K562 (cell line): Measurements from ENCODE around the gene PAQR7. TPM values are rescaled to one million over a fixed set of nuclear protein-coding genes. Genes with fewer than 3 reads are reported as not detected.
A peak's percentile ranks its signal among the peaks of the same experiment; 100 is the strongest.

Experiments used
- ATAC-seq: fragments of 200-7000 bp; cut with Tn5 transposase; 3 replicates; pipeline ENCODE4 v1.9.1; 2020; ENCODE audit warnings: moderate library complexity
- BruUV-seq: library from RNA; stranded (reverse); fragments of 400-500 nt; replicated peaks from 2 replicates; lab custom pipeline; 2021; lab: Mats Ljungman, UMichigan
- CTCF ChIA-PET: fragments of 300-600 bp; formaldehyde crosslinking; extraction: SDS; loops from one replicate; lab custom pipeline; 2021; ENCODE audit warnings: low intra/inter-chr PET ratio; lab: Yijun Ruan, JAX
- POLR2A ChIA-PET: fragments of 300-600, 350-650 bp; sonication (Branson Sonifier 250); formaldehyde crosslinking; extraction: SDS; loops from one replicate; lab custom pipeline; 2021; ENCODE audit warnings: antibody characterized with exemption, inconsistent platforms; lab: Yijun Ruan, JAX
- DNase-seq, 4 experiments: peaks; one replicate each; pipeline versions ENCODE4 v3.0.0 to v3.0.0-alpha.2; 2011 to 2018; ENCODE audit warnings: low spot score in 3 of 4, mixed read lengths in 3 of 4; ENCODE audit errors: extremely low read depth in 1 of 4
- FAIRE-seq: peaks from 2 replicates; lab custom pipeline; 2011; peaks lifted over from hg19 to GRCh38; lab: Jason Lieb, UNC
- H2AFZ ChIP-seq: 2 replicates; pipeline ENCODE4 v1.6.0; 2011; ENCODE audit warnings: low read depth, low read length, control low read depth, inconsistent platforms
- H3K27ac ChIP-seq: fragments of 200-600 bp; 3 replicates; pipeline ENCODE4 v1.8.0; 2011; ENCODE audit warnings: low read depth, mild to moderate bottlenecking, control low read depth, inconsistent platforms, low read length, moderate library complexity, mixed read lengths; ENCODE audit errors: extremely low read depth
- H3K27me3 ChIP-seq, 2 experiments: fragments of 300-600 bp in 1 of 2; 2 replicates in 1 of 2; 3 replicates in 1 of 2; pipeline versions ENCODE4 v1.6.0 to v1.8.0; 2011; ENCODE audit warnings: inconsistent platforms in 2 of 2, low read length in 2 of 2, mild to moderate bottlenecking in 1 of 2, mixed read lengths in 1 of 2, moderate library complexity in 1 of 2; ENCODE audit not compliant: control insufficient read depth in 2 of 2, insufficient read depth in 2 of 2
- H3K36me3 ChIP-seq: fragments of 300-600 bp; 3 replicates; pipeline ENCODE4 v1.8.0; 2011; ENCODE audit warnings: mild to moderate bottlenecking, low read length, inconsistent platforms; ENCODE audit not compliant: control insufficient read depth, insufficient read depth
- H3K4me1 ChIP-seq, 2 experiments: fragments of 200-600 bp in 1 of 2; replicated peaks in 1 of 2; 2 replicates in 1 of 2; 3 replicates in 1 of 2; pipeline versions ENCODE4 v1.5.1 to v1.8.0; 2011; ENCODE audit warnings: inconsistent platforms in 2 of 2, low read length in 2 of 2, mild to moderate bottlenecking in 1 of 2, mixed read lengths in 1 of 2, moderate library complexity in 1 of 2; ENCODE audit not compliant: control insufficient read depth in 2 of 2, insufficient read depth in 2 of 2
- H3K4me2 ChIP-seq: 2 replicates; pipeline ENCODE4 v1.6.1; 2011; ENCODE audit warnings: low read length, control low read depth, inconsistent platforms, mixed read lengths; ENCODE audit not compliant: insufficient read depth
- H3K4me3 ChIP-seq: fragments of 200-600 bp; sonication (generic), shearing (Covaris generic); 2 replicates; pipeline ENCODE4 v1.5.1; 2016; ENCODE audit warnings: control low read depth, inconsistent platforms
- H3K79me2 ChIP-seq: fragments of 200-600 bp; 3 replicates; pipeline ENCODE4 v1.8.0; 2011; ENCODE audit warnings: low read length, inconsistent platforms; ENCODE audit not compliant: control insufficient read depth, insufficient read depth
- H3K9ac ChIP-seq, 2 experiments: 2 replicates each; pipeline versions ENCODE4 v1.6.0 to v1.6.1; 2011; ENCODE audit warnings: low read depth in 2 of 2, low read length in 2 of 2, control low read depth in 1 of 2, inconsistent platforms in 1 of 2, mild to moderate bottlenecking in 1 of 2, mixed read lengths in 1 of 2; ENCODE audit not compliant: insufficient read depth in 1 of 2
- H3K9me1 ChIP-seq: one replicate; pipeline ENCODE4 v1.6.0; 2011; ENCODE audit warnings: inconsistent platforms, mild to moderate bottlenecking, low read length, moderate library complexity; ENCODE audit not compliant: control insufficient read depth, insufficient read depth
- H3K9me3 ChIP-seq: replicated peaks from 2 replicates; pipeline ENCODE4 v1.5.1; 2011; ENCODE audit warnings: low read depth, low read length, inconsistent platforms; ENCODE audit not compliant: control insufficient read depth, insufficient read depth
- H4K20me1 ChIP-seq: replicated peaks from 2 replicates; pipeline ENCODE4 v1.6.1; 2011; ENCODE audit warnings: low read length, inconsistent platforms, mixed read lengths; ENCODE audit not compliant: control insufficient read depth, insufficient read depth
- ADNP ChIP-seq: fragments of 200-800 bp; sonication (Bioruptor generic); IDR thresholded peaks from 2 replicates; pipeline ENCODE4 v1.6.1; 2016; ENCODE audit warnings: missing genetic modification characterization, missing compliant biosample characterization
- BCOR ChIP-seq: fragments of 450-650 bp; IDR thresholded peaks from 2 replicates; pipeline ENCODE4 v1.6.1; 2016
- DDX20 ChIP-seq: fragments of 450-650 bp; IDR thresholded peaks from 2 replicates; pipeline ENCODE4 v1.6.1; 2016; ENCODE audit warnings: missing genetic modification characterization, low read depth, mild to moderate bottlenecking, missing compliant biosample characterization, moderate library complexity
- EGR1 ChIP-seq: fragments of 450-650 bp; conservative IDR thresholded peaks from 2 replicates; pipeline ENCODE4 v1.6.1; 2017; ENCODE audit warnings: mild to moderate bottlenecking
- FOXM1 ChIP-seq, 2 experiments: fragments of 450-650 bp in 1 of 2; sonication (generic) in 1 of 2; formaldehyde crosslinking in 1 of 2; IDR thresholded peaks; 2 replicates each; pipeline versions ENCODE4 v1.6.1 to v1.9.0; 2017 to 2022; ENCODE audit warnings: low read depth in 2 of 2, mild to moderate bottlenecking in 2 of 2, missing genetic modification reagents in 1 of 2, moderate library complexity in 1 of 2
- GATAD2A ChIP-seq: fragments of 450-650 bp; IDR thresholded peaks from 2 replicates; pipeline ENCODE4 v1.6.1; 2017
- HDAC1 ChIP-seq, 2 experiments: fragments of 450-650 bp; IDR thresholded peaks; 2 replicates each; pipeline ENCODE4 v1.6.1; 2016 to 2017; ENCODE audit warnings: inconsistent platforms in 1 of 2, mild to moderate bottlenecking in 1 of 2, moderate library complexity in 1 of 2
- HDAC2 ChIP-seq: fragments of 450-650 bp; IDR thresholded peaks from 2 replicates; pipeline ENCODE4 v1.6.1; 2016; ENCODE audit warnings: mild to moderate bottlenecking
- KDM1A ChIP-seq, 2 experiments: fragments of 450-650 bp; IDR thresholded peaks; 2 replicates each; pipeline ENCODE4 v1.6.1; 2016; ENCODE audit warnings: mild to moderate bottlenecking in 2 of 2
- KDM4B ChIP-seq, 2 experiments: fragments of 450-650 bp in 1 of 2; sonication (generic) in 1 of 2; IDR thresholded peaks; 2 replicates each; pipeline ENCODE4 v1.6.1; 2016 to 2017; ENCODE audit warnings: borderline replicate concordance in 2 of 2, antibody characterized with exemption in 1 of 2, low read depth in 1 of 2, mild to moderate bottlenecking in 1 of 2
- MAFK ChIP-seq: IDR thresholded peaks from 2 replicates; pipeline ENCODE4 v1.6.1; 2011; ENCODE audit warnings: low read length, improper control_type of control experiment
- MEIS2 ChIP-seq: fragments of 450-650 bp; IDR thresholded peaks from 2 replicates; pipeline ENCODE4 v1.6.1; 2014; ENCODE audit warnings: mild to moderate bottlenecking; ENCODE audit not compliant: partially characterized antibody
- MTA1 ChIP-seq: fragments of 450-650 bp; IDR thresholded peaks from 2 replicates; pipeline ENCODE4 v1.6.1; 2017; ENCODE audit warnings: borderline replicate concordance
- NBN ChIP-seq: fragments of 450-650 bp; IDR thresholded peaks from 2 replicates; pipeline ENCODE4 v1.6.1; 2016; ENCODE audit warnings: low read depth, mild to moderate bottlenecking
- NFE2 ChIP-seq: IDR thresholded peaks from 2 replicates; pipeline ENCODE4 v1.6.1; 2014; ENCODE audit warnings: antibody characterized with exemption, low read depth
- NUFIP1 ChIP-seq: fragments of 450-650 bp; IDR thresholded peaks from 2 replicates; pipeline ENCODE4 v1.6.1; 2018; ENCODE audit not compliant: partially characterized antibody
- PML ChIP-seq: IDR thresholded peaks from 2 replicates; pipeline ENCODE4 v1.6.1; 2012; ENCODE audit warnings: low read length, inconsistent platforms
- RBM25 ChIP-seq: fragments of 200-400 bp; formaldehyde crosslinking; IDR thresholded peaks from 2 replicates; pipeline ENCODE4 v1.6.1; 2018; ENCODE audit warnings: low read length, low read depth, moderate library complexity; ENCODE audit not compliant: severe bottlenecking
- RBM34 ChIP-seq: fragments of 200-400 bp; formaldehyde crosslinking; IDR thresholded peaks from 2 replicates; pipeline ENCODE4 v1.6.1; 2018; ENCODE audit warnings: low read length, borderline replicate concordance; ENCODE audit not compliant: insufficient read depth
- SPI1 ChIP-seq: IDR thresholded peaks from 2 replicates; pipeline ENCODE4 v1.6.1; 2011; ENCODE audit warnings: low read depth, low read length, control low read depth, borderline replicate concordance
- STAG1 ChIP-seq: sonication (generic); formaldehyde crosslinking; IDR thresholded peaks from 2 replicates; pipeline ENCODE4 v1.5.0; 2020; ENCODE audit warnings: missing genetic modification reagents, borderline replicate concordance
- XRCC3 ChIP-seq: fragments of 450-650 bp; IDR thresholded peaks from 2 replicates; pipeline ENCODE4 v1.6.1; 2017; ENCODE audit warnings: mild to moderate bottlenecking, moderate library complexity
- ZFP36 ChIP-seq: fragments of 150-350 bp; IDR thresholded peaks from 2 replicates; pipeline ENCODE4 v1.6.1; 2018; ENCODE audit warnings: low read length, low read depth; ENCODE audit not compliant: partially characterized antibody
- ZNF274 ChIP-seq: IDR thresholded peaks from 2 replicates; pipeline ENCODE4 v1.6.1; 2011; ENCODE audit warnings: low read depth, mild to moderate bottlenecking, low read length, moderate library complexity, borderline replicate concordance
- ZNF644 ChIP-seq: fragments of 200-800 bp; sonication (Bioruptor generic); IDR thresholded peaks from 2 replicates; pipeline ENCODE4 v1.6.1; 2016; ENCODE audit warnings: low read depth, missing genetic modification characterization, missing compliant biosample characterization
- ZNF830 ChIP-seq: fragments of 250-450 bp; sonication (Bioruptor Pico); IDR thresholded peaks from 2 replicates; pipeline ENCODE4 v1.5.0; 2021; ENCODE audit warnings: mild to moderate bottlenecking
- WGBS: fragments of 100-300 bp; shearing (Covaris generic); methylation state at CpG from one replicate; pipeline ENCODE4 v1.1.6; 2016; ENCODE audit warnings: low coverage, mixed read lengths; ENCODE audit not compliant: insufficient coverage; ENCODE audit errors: missing lambda C conversion rate; 5-methylcytosine and 5-hydroxymethylcytosine counted together
- in situ Hi-C: fragments of 300-500 bp; cut with MboI; formaldehyde crosslinking; loops from 4 replicates; pipeline ENCODE4 v1.15.0; 2018; ENCODE audit warnings: inconsistent platforms, mixed read lengths
- intact Hi-C: fragments of 100-400 bp; cut with micrococcal nuclease; formaldehyde crosslinking; loops from 2 replicates; pipeline ENCODE4 v1.14.2; 2022
- polyA plus RNA-seq, 8 experiments: library from polyadenylated mRNA; depleted of rRNA in 4 of 8; stranded (reverse) in 5 of 8; unstranded in 3 of 8; fragments of >200 nt; fragmentation: Nextera tagmentation in 2 of 8; fragmentation: Illumina TruSeq in 1 of 8; extraction: Ambion mirVana in 2 of 8; extraction: Trizol in 1 of 8; gene quantifications; 2 replicates each; pipeline versions ENCODE4 v1.2.1 to v1.2.3, GENCODE V29; 2011 to 2014; ENCODE audit warnings: inconsistent platforms in 1 of 8, missing spikeins in 1 of 8
- total RNA-seq, 7 experiments: library from RNA; depleted of rRNA in 6 of 7; stranded (reverse); fragments of >200 nt in 6 of 7; fragmentation: Illumina TruSeq in 2 of 7; extraction: Trizol in 2 of 7; gene quantifications; 2 replicates each; pipeline versions ENCODE4 v1.2.1 to v1.2.3, GENCODE V29; 2011 to 2021; ENCODE audit warnings: low replicate concordance in 1 of 7

The PAQR7 gene
- total and polyA plus RNA-seq, 9 of the 15 experiments (the other 6 are each of a cell fraction or from before 2014, with no cell fraction given), result 1.1 to 5.2 (median 2.6) TPM

- in situ Hi-C loops (no loop called here), intact Hi-C loops (no loop called here)
- Histone ChIP-seq H3K79me2 (peaks cover 10% of the 10 kb centered on the region; the same call in 2 of the 3 replicates), H3K9me1 (no peaks in the 10 kb centered on the region), H3K4me2 (peak overlapping the region; percentile 81), H3K27ac (no peak overlapping the region), H3K36me3 (no peaks in the 10 kb centered on the region), H4K20me1 (no peaks in the 10 kb centered on the region), H3K4me3 (no peak overlapping the region), H3K4me1 (peaks cover 46 to 49% of the 10 kb centered on the region in 2 experiments), H3K9ac (peak overlapping the region; percentile 63 to 92; a peak in 3 of 4 replicates), H3K27me3 (no peaks in the 10 kb centered on the region), H3K9me3 (no peaks in the 10 kb centered on the region), H2AFZ (peak overlapping the region; percentile 88; the same call in 1 of the 2 replicates)
- no TSS peak for BruUV-seq
- WGBS, result 93% methylated on average over 3 of the region's 3 CpGs
- no peak for DNase-seq
- ATAC-seq, result no peak
- CTCF ChIA-PET, result no interaction called here
- no peak for FAIRE-seq
- POLR2A ChIA-PET, result interaction anchor here (0.6 to 2.2 kb wide), 5 partner anchors 12 to 44 kb away, joined by 3 to 6 read pairs (median 4); no protein-coding TSS in a partner anchor
- TF ChIP-seq EGR1, result no peak
- no peak for TF ChIP-seq DDX20 (tag)
- TF ChIP-seq HDAC1 (IDR thresholded peaks at IDR 0.05), result no peak
- no peak for TF ChIP-seq PML
- TF ChIP-seq ADNP, result peak; percentile 44; the same call in 1 of the 2 replicates
- TF ChIP-seq MTA1, result no peak
- peak; percentile 60; the same call in 1 of the 2 replicates for TF ChIP-seq BCOR
- TF ChIP-seq ZNF274, result no peak
- TF ChIP-seq NFE2, result no peak
- peak; percentile 69 for TF ChIP-seq ZFP36
- no peak for TF ChIP-seq RBM34
- no peak for TF ChIP-seq GATAD2A
- no peak for TF ChIP-seq SPI1
- no peak for TF ChIP-seq NUFIP1
- no peak for TF ChIP-seq FOXM1 (IDR thresholded peaks at IDR 0.05; ENCODE audit: low read depth)
- no peak for TF ChIP-seq FOXM1 (CRISPR knock-in tag; IDR thresholded peaks at IDR 0.05; ENCODE audit: low read depth)
- TF ChIP-seq MAFK, result no peak
- TF ChIP-seq KDM4B (IDR thresholded peaks at IDR 0.05; ENCODE audit: borderline replicate concordance in 2 of 2, low read depth in 1 of 2), result no peak
- TF ChIP-seq ZNF830 (CRISPR knock-in tag), result no peak
- peak; percentile 18; the same call in 1 of the 2 replicates for TF ChIP-seq STAG1 (CRISPR knock-in tag)
- TF ChIP-seq MEIS2, result no peak
- no peak for TF ChIP-seq ZNF644 (tag)
- TF ChIP-seq KDM1A (IDR thresholded peaks at IDR 0.05), result peak in 1 of 2 experiments; percentile 41; a peak in 1 of 4 replicates
- TF ChIP-seq HDAC2, result 0 out of 2 replicates have a peak, but pooled peaks have one; percentile 18
- TF ChIP-seq NBN, result no peak
- TF ChIP-seq XRCC3, result no peak
- TF ChIP-seq RBM25, result peak; percentile 42
Observed at GRCh38 chr1:25874209-25874608, 1.3 kb downstream of the PAQR7 start.
